Mesenteric fat pad (tissue), 1 donor: ENCODE results near the gene DDN. TPM values are rescaled to one million over a fixed set of nuclear protein-coding genes. Genes with fewer than 3 reads are reported as not detected.

Source experiments
- DNase-seq: peaks from one replicate; pipeline ENCODE4 v3.0.0-alpha.2; 2020; ENCODE audit warnings: low spot score
- long read RNA-seq: library from polyadenylated mRNA; unstranded; transcript quantifications from one replicate; pipeline ENCODE4 v2.0.0, GENCODE V29; 2020
- total RNA-seq: library from RNA; stranded (reverse); fragmentation: NEBNext Ultra II Directional; extraction: Animal tissue kit (Norgen Biotek cat#: 25700); gene quantifications from one replicate; pipeline ENCODE4 v1.2.1, GENCODE V29; 2021
- donor health status: DM: yes; HTN: yes; CAD: no.

DDN gene
- total RNA-seq = 0.10 TPM
- long read RNA-seq = 0 reads

- DNase-seq = no peak
Measured at GRCh38 chr12:48999371-49000131, at the start of gene DDN. Gene DDN, minus strand, starts transcription at chr12:48999375. Its CDS starts 88 bp downstream, at chr12:48999287.

- no peak for DNase-seq
Measured at GRCh38 chr12:49048953-49049352, 49.8 kb upstream of the DDN start.

- no peak for DNase-seq
Measured at GRCh38 chr12:49046129-49046895, 47.1 kb upstream of the DDN start.

GRCh38 chr12:49044660-49045059 lies 45.5 kb upstream of the DDN start:
- no peak for DNase-seq

- DNase-seq = no peak
Measured at GRCh38 chr12:49043856-49044258, 44.7 kb upstream of the DDN start.

GRCh38 chr12:49043241-49043640 lies 44.1 kb upstream of the DDN start:
- DNase-seq = no peak

GRCh38 chr12:49041881-49042484 lies 42.8 kb upstream of the DDN start:
- DNase-seq = no peak

GRCh38 chr12:49041036-49041880 lies 42.1 kb upstream of the DDN start:
- DNase-seq = no peak

GRCh38 chr12:49040364-49040855 lies 41.2 kb upstream of the DDN start:
- no peak for DNase-seq

- no peak for DNase-seq
Measured at GRCh38 chr12:49039421-49040363, 40.5 kb upstream of the DDN start.

- DNase-seq = no peak
Measured at GRCh38 chr12:49038291-49038955, 39.2 kb upstream of the DDN start.

GRCh38 chr12:49037947-49038237 lies 38.7 kb upstream of the DDN start:
- DNase-seq = no peak

- DNase-seq = no peak
Measured at GRCh38 chr12:49037111-49037946, 38.2 kb upstream of the DDN start.

- DNase-seq = no peak
Measured at GRCh38 chr12:49036029-49036428, 36.9 kb upstream of the DDN start.

- DNase-seq = no peak
Measured at GRCh38 chr12:49034286-49034622, 35.1 kb upstream of the DDN start.

GRCh38 chr12:49033611-49034285 lies 34.6 kb upstream of the DDN start:
- no peak for DNase-seq

- no peak for DNase-seq
Measured at GRCh38 chr12:49032679-49033447, 33.7 kb upstream of the DDN start.
